ENCODE results near the gene SCPEP1. TPM values are rescaled to one million over a fixed set of nuclear protein-coding genes. Genes with fewer than 3 reads are reported as not detected.
"Not testable (repeated sequence)": the region's sequence is repeated elsewhere in the genome, so short reads cannot be mapped to it uniquely, and the experiment has no call there.

SCPEP1 gene
- total RNA-seq, 1 donor from 2014 or later, result 18.1 TPM

DNA sequence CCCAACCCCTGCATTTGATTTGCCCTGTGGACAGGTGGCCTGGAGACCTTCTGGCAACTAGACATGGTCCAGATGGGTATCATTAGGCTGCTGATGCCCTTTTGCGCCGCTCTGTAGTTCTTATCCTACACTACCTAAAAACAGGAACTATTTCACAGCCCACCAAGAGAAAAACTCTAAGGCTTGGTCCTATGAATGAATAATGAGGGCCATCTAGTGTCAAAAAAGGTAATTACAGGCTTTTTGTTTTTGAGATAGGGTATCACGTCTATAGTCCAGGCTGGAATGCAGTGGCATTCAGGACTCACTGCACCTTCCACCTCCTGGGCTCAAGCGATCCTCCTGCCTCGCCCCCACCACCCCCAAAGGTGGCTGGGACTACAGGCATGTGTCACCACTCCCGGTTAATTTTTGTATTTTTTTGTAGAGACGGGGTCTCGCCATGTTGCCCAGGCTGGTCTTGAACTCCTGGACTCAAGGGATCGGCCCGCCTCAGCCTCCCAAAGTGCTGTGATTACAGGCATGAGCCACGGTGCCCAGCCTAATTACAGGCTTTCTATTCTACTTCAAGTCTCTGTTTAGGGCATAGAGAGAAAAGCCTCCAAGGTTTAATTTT lies 38.0 kb upstream of the SCPEP1 start:
- H3K9me3 Mint-ChIP-seq, result no peaks in the 10 kb centered on the region
- peak overlapping the region; percentile 65 for H3K27ac Mint-ChIP-seq
- no peak for DNase-seq (ENCODE audit: low spot score)
- no peak overlapping the region for H3K4me3 Mint-ChIP-seq (ENCODE audit: low read depth)
- H3K36me3 Mint-ChIP-seq (ENCODE audit: low read depth), result peaks cover 70% of the 10 kb centered on the region
- no peaks in the 10 kb centered on the region for H3K27me3 Mint-ChIP-seq (ENCODE audit: low read depth)
- peaks cover 25% of the 10 kb centered on the region for H3K4me1 Mint-ChIP-seq (ENCODE audit: low read depth)
- intact Hi-C loops (cut with micrococcal nuclease), result loop anchor here (1.0 to 10.0 kb wide), 4 partner anchors 48 to 345 kb away; partner anchors contain the start of genes DGKE and NOG

DNA sequence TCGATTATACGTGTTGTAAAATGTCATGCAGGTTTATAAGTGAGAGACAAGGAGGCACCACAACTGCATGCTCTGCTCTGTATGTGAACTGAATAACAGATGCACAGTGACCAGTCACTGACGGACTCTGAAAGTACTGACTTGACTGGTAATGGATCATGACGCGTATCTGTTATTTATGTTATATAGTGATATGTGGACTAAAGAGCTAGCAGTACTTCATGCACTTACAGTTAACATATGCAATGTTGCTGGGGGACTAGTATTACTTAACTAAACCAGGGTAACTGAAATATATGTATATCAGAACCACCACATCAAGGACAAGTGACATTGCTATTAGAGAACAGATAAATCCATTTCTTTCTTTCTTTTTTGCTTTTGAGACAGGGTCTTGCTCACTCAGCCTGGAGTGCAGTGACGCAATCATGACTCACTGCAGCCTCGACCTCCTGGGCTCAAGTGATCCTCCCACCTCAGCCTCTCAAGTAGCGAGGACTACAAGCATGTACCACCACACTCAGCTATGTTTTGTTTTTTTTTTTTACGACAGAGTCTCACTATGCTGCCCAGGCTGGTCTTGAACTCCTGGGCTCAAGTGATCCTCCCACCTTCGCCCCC lies 34.3 kb upstream of the SCPEP1 start:
- DNase-seq (ENCODE audit: low spot score), result no peak
- no peaks in the 10 kb centered on the region for H3K27me3 Mint-ChIP-seq (ENCODE audit: low read depth)
- H3K4me1 Mint-ChIP-seq (ENCODE audit: low read depth), result peaks cover 6% of the 10 kb centered on the region
- no peak overlapping the region for H3K4me3 Mint-ChIP-seq (ENCODE audit: low read depth)
- intact Hi-C loops (cut with micrococcal nuclease), result loop anchor here (10.0 kb wide), 1 partner anchor 349 kb away; the partner anchor contains the start of gene NOG
- H3K9me3 Mint-ChIP-seq, result no peaks in the 10 kb centered on the region
- peaks cover 64% of the 10 kb centered on the region for H3K36me3 Mint-ChIP-seq (ENCODE audit: low read depth)
- no peak overlapping the region for H3K27ac Mint-ChIP-seq

- Mint-ChIP-seq H3K36me3 (ENCODE audit: low read depth) (peaks cover 71% of the 10 kb centered on the region), H3K27ac (no peak overlapping the region), H3K4me3 (ENCODE audit: low read depth) (no peak overlapping the region), H3K4me1 (ENCODE audit: low read depth) (peaks cover 5% of the 10 kb centered on the region), H3K27me3 (ENCODE audit: low read depth) (no peaks in the 10 kb centered on the region), H3K9me3 (no peaks in the 10 kb centered on the region)
- DNase-seq (ENCODE audit: low spot score), result no peak
- intact Hi-C loops (cut with micrococcal nuclease), result loop anchor here (10.0 kb wide), 1 partner anchor 351 kb away; the partner anchor contains the start of gene NOG
These were observed 31.9 kb upstream of the SCPEP1 start for GRCh38 chr17:56945938-56946505.

- Mint-ChIP-seq H3K27ac (peak overlapping the region; percentile 5), H3K36me3 (ENCODE audit: low read depth) (peaks cover 60% of the 10 kb centered on the region), H3K27me3 (ENCODE audit: low read depth) (no peaks in the 10 kb centered on the region), H3K4me3 (ENCODE audit: low read depth) (no peak overlapping the region), H3K9me3 (no peaks in the 10 kb centered on the region), H3K4me1 (ENCODE audit: low read depth) (peaks cover 7% of the 10 kb centered on the region)
- DNase-seq (ENCODE audit: low spot score), result no peak
- intact Hi-C loops (cut with micrococcal nuclease), result loop anchor here (10.0 kb wide), 1 partner anchor 353 kb away; the partner anchor contains the start of gene NOG
These were observed 30.2 kb upstream of the SCPEP1 start for GRCh38 chr17:56947741-56948140.

- H3K9me3 Mint-ChIP-seq, result no peaks in the 10 kb centered on the region
- peaks cover 9% of the 10 kb centered on the region for H3K4me1 Mint-ChIP-seq (ENCODE audit: low read depth)
- H3K4me3 Mint-ChIP-seq (ENCODE audit: low read depth), result no peak overlapping the region
- DNase-seq (ENCODE audit: low spot score), result no peak
- no peak overlapping the region for H3K27ac Mint-ChIP-seq
- peaks cover 56% of the 10 kb centered on the region for H3K36me3 Mint-ChIP-seq (ENCODE audit: low read depth)
- intact Hi-C loops (cut with micrococcal nuclease), result loop anchor here (10.0 kb wide), 1 partner anchor 354 kb away; the partner anchor contains the start of gene NOG
- H3K27me3 Mint-ChIP-seq (ENCODE audit: low read depth), result no peaks in the 10 kb centered on the region
These were observed 29.4 kb upstream of the SCPEP1 start for GRCh38 chr17:56948491-56948890.

- peaks cover 10% of the 10 kb centered on the region for H3K4me1 Mint-ChIP-seq (ENCODE audit: low read depth)
- intact Hi-C loops (cut with micrococcal nuclease), result loop anchor here (10.0 kb wide), 1 partner anchor 355 kb away; the partner anchor contains the start of gene NOG
- H3K27me3 Mint-ChIP-seq (ENCODE audit: low read depth), result no peaks in the 10 kb centered on the region
- H3K4me3 Mint-ChIP-seq (ENCODE audit: low read depth), result no peak overlapping the region
- H3K27ac Mint-ChIP-seq, result peak overlapping the region; percentile 0
- peaks cover 49% of the 10 kb centered on the region for H3K36me3 Mint-ChIP-seq (ENCODE audit: low read depth)
- no peak for DNase-seq (ENCODE audit: low spot score)
- no peaks in the 10 kb centered on the region for H3K9me3 Mint-ChIP-seq
These were observed 28.3 kb upstream of the SCPEP1 start for GRCh38 chr17:56949595-56949994.

- H3K27ac Mint-ChIP-seq, result no peak overlapping the region
- H3K4me3 Mint-ChIP-seq (ENCODE audit: low read depth), result no peak overlapping the region
- intact Hi-C loops (cut with micrococcal nuclease), result no loop called here
- H3K27me3 Mint-ChIP-seq (ENCODE audit: low read depth), result no peaks in the 10 kb centered on the region
- H3K4me1 Mint-ChIP-seq (ENCODE audit: low read depth), result peaks cover 23% of the 10 kb centered on the region
- DNase-seq (ENCODE audit: low spot score), result no peak
- H3K9me3 Mint-ChIP-seq, result no peaks in the 10 kb centered on the region
- H3K36me3 Mint-ChIP-seq (ENCODE audit: low read depth), result peaks cover 4% of the 10 kb centered on the region
These were observed 20.9 kb upstream of the SCPEP1 start for GRCh38 chr17:56956992-56957391.

DNA sequence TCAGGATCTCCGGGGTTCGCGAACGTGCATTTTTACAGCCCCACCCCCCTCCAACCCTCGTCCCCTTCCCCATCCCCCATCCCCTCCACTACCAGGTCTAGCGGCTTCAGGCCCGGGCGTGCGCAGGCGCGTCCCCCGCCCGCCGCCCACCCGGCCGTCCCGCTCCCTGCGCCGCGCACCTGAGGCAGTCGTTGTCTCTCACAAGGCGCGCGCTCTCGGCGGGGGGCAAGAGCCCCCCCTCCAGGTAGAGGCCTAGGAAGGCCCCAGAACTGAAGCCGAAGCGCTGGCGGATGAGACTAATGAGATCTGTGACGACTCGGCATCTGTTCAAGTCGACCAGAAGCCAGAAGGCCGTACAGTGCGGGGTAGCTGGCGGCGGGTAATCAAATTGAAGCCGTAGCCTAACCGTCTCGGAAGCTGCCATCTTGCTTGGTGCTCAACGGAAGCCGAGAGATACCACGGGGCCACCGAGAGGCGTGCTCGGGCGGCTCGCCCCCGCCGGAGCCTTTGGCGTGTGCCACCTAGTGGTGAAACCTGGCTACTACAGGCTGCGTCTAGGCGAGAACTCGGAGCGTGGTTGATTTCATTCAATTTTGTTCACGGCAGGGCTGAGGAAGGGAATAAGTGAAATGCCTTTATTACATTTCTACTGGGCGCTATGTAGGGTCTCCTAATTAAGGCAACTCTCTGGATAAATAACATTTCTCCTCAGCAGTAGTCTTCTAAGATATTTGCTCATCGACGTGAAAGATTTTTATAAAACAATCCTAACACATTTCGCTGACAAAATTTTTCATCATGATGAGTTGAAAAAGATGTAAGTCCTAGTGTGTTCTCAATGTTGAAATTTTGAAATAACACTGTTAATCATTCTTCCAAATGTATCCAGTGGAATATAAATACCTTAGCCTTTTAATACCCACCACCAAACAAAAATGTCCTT lies 17.1 kb upstream of the SCPEP1 start, which contains the start of gene COIL:
TSS of gene COIL (minus strand) at position 455 of the 943 bp plus-strand sequence. CDS start at position 424, 31 bp downstream.
- H3K36me3 Mint-ChIP-seq (ENCODE audit: low read depth), result no peaks in the 10 kb centered on the region
- peak within 1 kb of the TSS; percentile 81 for H3K4me3 Mint-ChIP-seq (ENCODE audit: low read depth)
- intact Hi-C loops (cut with micrococcal nuclease), result loop anchor here (1.0 to 5.0 kb wide), 4 partner anchors 18 to 142 kb away; partner anchors contain the start of genes AKAP1, C17orf67, DGKE and SCPEP1
- H3K4me1 Mint-ChIP-seq (ENCODE audit: low read depth), result peaks cover 16% of the 10 kb centered on the region
- peak within 1 kb of the TSS; percentile 80 for H3K27ac Mint-ChIP-seq
- no peaks in the 10 kb centered on the region for H3K9me3 Mint-ChIP-seq
- peaks cover 2% of the 10 kb centered on the region for H3K27me3 Mint-ChIP-seq (ENCODE audit: low read depth)
- peak; percentile 89 for DNase-seq (ENCODE audit: low spot score)

GRCh38 chr17:56965241-56965640 lies 12.7 kb upstream of the SCPEP1 start:
- DNase-seq (ENCODE audit: low spot score); H3K4me1 Mint-ChIP-seq (ENCODE audit: low read depth); H3K36me3 Mint-ChIP-seq (ENCODE audit: low read depth); H3K9me3 Mint-ChIP-seq; H3K27ac Mint-ChIP-seq; intact Hi-C loops (cut with micrococcal nuclease); H3K4me3 Mint-ChIP-seq (ENCODE audit: low read depth): not testable (repeated sequence)
- peaks cover 10% of the 10 kb centered on the region for H3K27me3 Mint-ChIP-seq (ENCODE audit: low read depth)

GRCh38 chr17:56965681-56966080 lies 12.2 kb upstream of the SCPEP1 start:
- H3K27me3 Mint-ChIP-seq (ENCODE audit: low read depth), result peaks cover 10% of the 10 kb centered on the region
- H3K36me3 Mint-ChIP-seq (ENCODE audit: low read depth); H3K4me1 Mint-ChIP-seq (ENCODE audit: low read depth); H3K4me3 Mint-ChIP-seq (ENCODE audit: low read depth); intact Hi-C loops (cut with micrococcal nuclease); DNase-seq (ENCODE audit: low spot score); H3K27ac Mint-ChIP-seq; H3K9me3 Mint-ChIP-seq: not testable (repeated sequence)

- Mint-ChIP-seq H3K36me3 (ENCODE audit: low read depth) (no peaks in the 10 kb centered on the region), H3K4me1 (ENCODE audit: low read depth) (no peaks in the 10 kb centered on the region), H3K4me3 (ENCODE audit: low read depth) (no peak overlapping the region), H3K27ac (no peak overlapping the region), H3K27me3 (ENCODE audit: low read depth) (peaks cover 10% of the 10 kb centered on the region), H3K9me3 (no peaks in the 10 kb centered on the region)
- no peak for DNase-seq (ENCODE audit: low spot score)
- intact Hi-C loops (cut with micrococcal nuclease), result no loop called here
These were observed 11.6 kb upstream of the SCPEP1 start for GRCh38 chr17:56966338-56966737.

- no peaks in the 10 kb centered on the region for H3K36me3 Mint-ChIP-seq (ENCODE audit: low read depth)
- H3K9me3 Mint-ChIP-seq, result no peaks in the 10 kb centered on the region
- peaks cover 25% of the 10 kb centered on the region for H3K27me3 Mint-ChIP-seq (ENCODE audit: low read depth)
- intact Hi-C loops (cut with micrococcal nuclease), result no loop called here
- no peak for DNase-seq (ENCODE audit: low spot score)
- no peak overlapping the region for H3K27ac Mint-ChIP-seq
- no peak overlapping the region for H3K4me3 Mint-ChIP-seq (ENCODE audit: low read depth)
- H3K4me1 Mint-ChIP-seq (ENCODE audit: low read depth), result no peaks in the 10 kb centered on the region
These were observed 7.0 kb upstream of the SCPEP1 start for GRCh38 chr17:56970974-56971373.
